ENCODE measurements around the gene SDHAF3. TPM values are rescaled to one million over a fixed set of nuclear protein-coding genes. Genes with fewer than 3 reads are reported as not detected.

SDHAF3 gene
- total RNA-seq, 1 donor from 2014 or later, result 17.1 TPM

DNA sequence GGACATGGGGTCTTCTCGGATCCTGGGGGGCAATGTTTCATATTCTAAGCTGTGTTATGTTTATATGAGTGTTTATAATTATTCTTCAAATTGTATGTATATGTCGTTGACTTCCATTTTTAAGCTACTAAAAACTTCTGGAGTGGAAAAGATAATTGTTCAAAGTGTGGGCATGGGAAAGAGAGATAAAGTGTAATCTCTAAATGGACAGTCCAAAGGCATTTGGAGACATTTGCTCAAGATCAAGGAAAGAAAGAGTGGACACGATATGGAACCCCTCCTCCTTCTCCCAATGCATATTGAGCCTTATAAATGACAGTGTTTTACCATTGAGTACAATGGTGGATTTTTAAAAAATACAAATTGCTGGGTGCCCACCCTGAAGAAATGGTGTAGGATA lies 81.1 kb downstream of the SDHAF3 start:
- no peak overlapping the region for H3K27ac Mint-ChIP-seq
- DNase-seq (ENCODE audit: low spot score, unreplicated experiment), result no peak
- H3K36me3 Mint-ChIP-seq (ENCODE audit: insufficient read depth), result no peaks in the 10 kb centered on the region
- no peaks in the 10 kb centered on the region for H3K4me1 Mint-ChIP-seq (ENCODE audit: low read depth)
- no peaks in the 10 kb centered on the region for H3K27me3 Mint-ChIP-seq
- H3K9me3 Mint-ChIP-seq (ENCODE audit: low read depth), result peaks cover 3% of the 10 kb centered on the region
- no peak overlapping the region for H3K4me3 Mint-ChIP-seq (ENCODE audit: low read depth)
- TF ChIP-seq, protein P1, sequence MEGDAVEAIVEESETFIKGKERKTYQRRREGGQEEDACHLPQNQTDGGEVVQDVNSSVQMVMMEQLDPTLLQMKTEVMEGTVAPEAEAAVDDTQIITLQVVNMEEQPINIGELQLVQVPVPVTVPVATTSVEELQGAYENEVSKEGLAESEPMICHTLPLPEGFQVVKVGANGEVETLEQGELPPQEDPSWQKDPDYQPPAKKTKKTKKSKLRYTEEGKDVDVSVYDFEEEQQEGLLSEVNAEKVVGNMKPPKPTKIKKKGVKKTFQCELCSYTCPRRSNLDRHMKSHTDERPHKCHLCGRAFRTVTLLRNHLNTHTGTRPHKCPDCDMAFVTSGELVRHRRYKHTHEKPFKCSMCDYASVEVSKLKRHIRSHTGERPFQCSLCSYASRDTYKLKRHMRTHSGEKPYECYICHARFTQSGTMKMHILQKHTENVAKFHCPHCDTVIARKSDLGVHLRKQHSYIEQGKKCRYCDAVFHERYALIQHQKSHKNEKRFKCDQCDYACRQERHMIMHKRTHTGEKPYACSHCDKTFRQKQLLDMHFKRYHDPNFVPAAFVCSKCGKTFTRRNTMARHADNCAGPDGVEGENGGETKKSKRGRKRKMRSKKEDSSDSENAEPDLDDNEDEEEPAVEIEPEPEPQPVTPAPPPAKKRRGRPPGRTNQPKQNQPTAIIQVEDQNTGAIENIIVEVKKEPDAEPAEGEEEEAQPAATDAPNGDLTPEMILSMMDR (IDR thresholded peaks at IDR 0.05; ENCODE audit: unreplicated experiment), result no peak

DNA sequence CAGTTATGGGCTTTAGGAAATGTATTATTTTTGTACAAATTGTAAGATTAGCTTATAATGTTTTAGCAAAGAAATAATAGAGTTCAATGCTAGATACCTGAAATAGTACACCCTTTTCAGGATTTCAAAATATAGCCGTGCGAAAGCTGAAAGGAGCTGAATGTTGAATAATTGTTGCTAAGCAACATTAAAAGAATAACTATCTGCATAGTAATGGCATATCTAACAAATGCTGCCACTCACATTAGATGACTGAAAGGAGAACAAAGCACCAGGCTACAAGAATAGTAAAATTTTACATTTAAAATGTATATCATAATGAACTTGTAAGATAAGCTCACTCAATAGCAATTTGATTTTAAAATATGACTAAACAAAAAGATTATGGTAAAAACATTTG lies 82.5 kb downstream of the SDHAF3 start:
- H3K4me3 Mint-ChIP-seq (ENCODE audit: low read depth), result no peak overlapping the region
- TF ChIP-seq, protein P1 (IDR thresholded peaks at IDR 0.05; ENCODE audit: unreplicated experiment), result no peak
- peaks cover 2% of the 10 kb centered on the region for H3K27me3 Mint-ChIP-seq
- H3K9me3 Mint-ChIP-seq (ENCODE audit: low read depth), result peaks cover 3% of the 10 kb centered on the region
- H3K36me3 Mint-ChIP-seq (ENCODE audit: insufficient read depth), result no peaks in the 10 kb centered on the region
- no peaks in the 10 kb centered on the region for H3K4me1 Mint-ChIP-seq (ENCODE audit: low read depth)
- H3K27ac Mint-ChIP-seq, result no peak overlapping the region
- no peak for DNase-seq (ENCODE audit: low spot score, unreplicated experiment)

DNA sequence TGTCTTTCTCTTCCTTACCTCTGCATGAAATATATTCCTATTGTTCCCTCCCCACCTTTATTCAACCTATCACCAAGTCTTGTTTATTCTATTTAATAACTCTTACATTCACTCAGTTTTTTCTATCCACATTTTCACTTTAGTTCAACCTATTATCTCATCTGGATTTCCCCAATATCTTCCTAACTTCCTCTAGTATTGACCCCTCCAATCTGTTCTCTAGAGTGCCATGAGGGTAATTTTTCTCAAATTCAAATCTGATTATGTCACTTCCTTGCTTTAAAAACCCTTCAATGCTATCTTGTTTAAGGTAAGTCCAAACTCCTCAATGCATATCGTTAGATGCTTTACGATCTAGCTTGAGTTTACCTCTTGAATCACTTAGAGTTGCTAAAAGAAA lies 86.5 kb downstream of the SDHAF3 start:
- peaks cover 2% of the 10 kb centered on the region for H3K27me3 Mint-ChIP-seq
- H3K27ac Mint-ChIP-seq, result no peak overlapping the region
- H3K4me3 Mint-ChIP-seq (ENCODE audit: low read depth), result no peak overlapping the region
- H3K4me1 Mint-ChIP-seq (ENCODE audit: low read depth), result no peaks in the 10 kb centered on the region
- H3K9me3 Mint-ChIP-seq (ENCODE audit: low read depth), result no peaks in the 10 kb centered on the region
- no peaks in the 10 kb centered on the region for H3K36me3 Mint-ChIP-seq (ENCODE audit: insufficient read depth)
- TF ChIP-seq, protein P1 (IDR thresholded peaks at IDR 0.05; ENCODE audit: unreplicated experiment), result no peak
- no peak for DNase-seq (ENCODE audit: low spot score, unreplicated experiment)

DNA sequence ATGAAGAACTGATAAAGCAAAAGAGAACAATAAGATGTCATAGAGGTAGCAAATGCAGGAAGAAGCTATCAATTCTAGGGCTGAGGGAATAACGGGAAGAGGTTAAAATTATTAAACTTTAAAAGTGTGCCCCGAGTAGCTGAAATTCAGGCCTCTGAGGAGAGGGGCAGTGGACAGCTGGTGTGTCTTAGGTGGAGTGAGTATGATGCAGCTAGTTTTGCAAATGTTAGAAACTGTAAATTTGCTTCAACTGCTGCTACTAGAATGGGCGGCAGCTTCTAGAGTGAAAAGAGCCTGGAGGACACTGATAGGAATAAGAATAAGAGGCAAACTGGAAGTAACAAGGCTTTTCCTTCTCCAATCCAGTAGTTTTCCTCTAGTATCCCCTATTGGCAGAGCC lies 87.3 kb downstream of the SDHAF3 start:
- no peaks in the 10 kb centered on the region for H3K9me3 Mint-ChIP-seq (ENCODE audit: low read depth)
- H3K27ac Mint-ChIP-seq, result no peak overlapping the region
- peaks cover 2% of the 10 kb centered on the region for H3K27me3 Mint-ChIP-seq
- TF ChIP-seq, protein P1 (IDR thresholded peaks at IDR 0.05; ENCODE audit: unreplicated experiment), result no peak
- no peaks in the 10 kb centered on the region for H3K36me3 Mint-ChIP-seq (ENCODE audit: insufficient read depth)
- H3K4me3 Mint-ChIP-seq (ENCODE audit: low read depth), result no peak overlapping the region
- no peak for DNase-seq (ENCODE audit: low spot score, unreplicated experiment)
- no peaks in the 10 kb centered on the region for H3K4me1 Mint-ChIP-seq (ENCODE audit: low read depth)

DNA sequence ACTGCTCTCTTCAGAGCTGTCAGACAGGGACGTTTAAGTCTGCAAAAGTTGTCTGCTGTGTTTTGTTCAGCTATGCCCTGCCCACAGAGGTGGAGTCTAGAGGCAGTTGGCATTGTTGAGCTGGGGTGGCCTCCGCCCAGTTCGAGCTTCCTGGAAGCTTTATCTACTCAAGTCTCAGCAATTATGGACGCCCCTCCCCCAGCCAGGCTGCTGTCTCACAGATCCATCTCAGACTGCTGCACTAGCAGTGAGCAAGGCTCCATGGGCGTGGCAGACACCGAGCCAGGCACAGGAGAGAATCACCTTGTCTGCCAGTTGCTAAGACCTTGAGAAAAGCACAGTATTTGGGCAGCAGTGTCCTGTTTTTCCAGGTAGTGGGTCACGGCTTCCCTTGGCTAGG lies 98.1 kb downstream of the SDHAF3 start:
- no peak for DNase-seq (ENCODE audit: low spot score, unreplicated experiment)
- Mint-ChIP-seq H3K4me1 (ENCODE audit: low read depth) (no peaks in the 10 kb centered on the region), H3K27ac (no peak overlapping the region), H3K36me3 (ENCODE audit: insufficient read depth) (no peaks in the 10 kb centered on the region), H3K9me3 (ENCODE audit: low read depth) (peaks cover 24% of the 10 kb centered on the region), H3K4me3 (ENCODE audit: low read depth) (no peak overlapping the region), H3K27me3 (peaks cover 10% of the 10 kb centered on the region)
- TF ChIP-seq, protein P1 (IDR thresholded peaks at IDR 0.05; ENCODE audit: unreplicated experiment), result no peak

All from progenitor cell of endocrine pancreas (in vitro differentiated cells).